OCI-LY3 (cell line): ENCODE measurements around the gene SNED1.

Source experiments
- EZH2phosphoT487 ChIP-seq: fragments of 200-600 bp; shearing (Covaris generic); IDR thresholded peaks from 2 replicates; pipeline ENCODE4 v1.6.1; 2018; ENCODE audit warnings: antibody characterized with exemption, mixed run types, low read depth
- TF ChIP-seq, protein P1 (sequence below): fragments of 200-600, 300-600 bp; sonication (generic); IDR thresholded peaks from 2 replicates; pipeline ENCODE4 v1.5.1; 2014; ENCODE audit warnings: antibody characterized with exemption, low read length, low read depth

DNA sequence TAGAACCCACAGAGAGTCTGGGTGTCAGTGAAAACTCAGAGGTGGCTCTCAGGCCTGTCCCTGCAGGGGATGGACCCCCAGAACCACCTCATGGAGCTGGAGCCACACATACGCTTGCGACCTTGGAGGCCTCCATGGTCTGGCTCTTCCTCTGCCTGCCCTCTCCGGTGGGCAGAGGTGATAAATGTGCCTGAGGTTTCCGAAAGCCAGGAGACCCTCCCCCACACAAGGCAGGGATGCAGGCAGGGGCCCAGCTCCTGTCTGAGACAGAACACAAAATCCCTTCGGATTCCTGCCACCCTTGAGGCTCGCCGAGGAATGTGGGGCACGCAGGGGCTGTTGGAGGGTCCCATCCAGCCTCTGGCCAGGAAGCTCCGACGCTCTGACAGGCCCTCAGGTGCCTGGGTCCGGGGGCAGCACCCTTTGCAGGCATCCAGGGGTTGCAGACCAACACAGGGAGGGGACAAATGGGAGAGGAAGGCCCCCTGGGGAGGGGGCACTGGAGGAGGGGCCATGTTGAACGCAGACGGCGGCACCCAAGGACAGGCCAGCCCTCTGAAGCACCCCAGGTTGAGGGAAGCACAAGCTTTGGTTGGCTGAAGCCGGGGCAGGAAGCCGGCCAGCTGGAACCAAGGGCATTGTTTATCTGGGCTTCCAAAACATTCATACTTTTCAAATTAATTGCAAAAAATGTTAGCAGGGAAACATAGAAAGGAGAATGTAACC is 4.1 kb upstream of the SNED1 start:
- TF ChIP-seq, protein P1, sequence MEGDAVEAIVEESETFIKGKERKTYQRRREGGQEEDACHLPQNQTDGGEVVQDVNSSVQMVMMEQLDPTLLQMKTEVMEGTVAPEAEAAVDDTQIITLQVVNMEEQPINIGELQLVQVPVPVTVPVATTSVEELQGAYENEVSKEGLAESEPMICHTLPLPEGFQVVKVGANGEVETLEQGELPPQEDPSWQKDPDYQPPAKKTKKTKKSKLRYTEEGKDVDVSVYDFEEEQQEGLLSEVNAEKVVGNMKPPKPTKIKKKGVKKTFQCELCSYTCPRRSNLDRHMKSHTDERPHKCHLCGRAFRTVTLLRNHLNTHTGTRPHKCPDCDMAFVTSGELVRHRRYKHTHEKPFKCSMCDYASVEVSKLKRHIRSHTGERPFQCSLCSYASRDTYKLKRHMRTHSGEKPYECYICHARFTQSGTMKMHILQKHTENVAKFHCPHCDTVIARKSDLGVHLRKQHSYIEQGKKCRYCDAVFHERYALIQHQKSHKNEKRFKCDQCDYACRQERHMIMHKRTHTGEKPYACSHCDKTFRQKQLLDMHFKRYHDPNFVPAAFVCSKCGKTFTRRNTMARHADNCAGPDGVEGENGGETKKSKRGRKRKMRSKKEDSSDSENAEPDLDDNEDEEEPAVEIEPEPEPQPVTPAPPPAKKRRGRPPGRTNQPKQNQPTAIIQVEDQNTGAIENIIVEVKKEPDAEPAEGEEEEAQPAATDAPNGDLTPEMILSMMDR, result no peak
- no peak for TF ChIP-seq EZH2phosphoT487
